Measurements from ENCODE around the gene STOML1. TPM values are rescaled to one million over a fixed set of nuclear protein-coding genes. Genes with fewer than 3 reads are reported as not detected.

STOML1 gene
- total RNA-seq, 4 donors from 2014 or later: 15.3 to 42.1 (median 30.1) TPM

DNA sequence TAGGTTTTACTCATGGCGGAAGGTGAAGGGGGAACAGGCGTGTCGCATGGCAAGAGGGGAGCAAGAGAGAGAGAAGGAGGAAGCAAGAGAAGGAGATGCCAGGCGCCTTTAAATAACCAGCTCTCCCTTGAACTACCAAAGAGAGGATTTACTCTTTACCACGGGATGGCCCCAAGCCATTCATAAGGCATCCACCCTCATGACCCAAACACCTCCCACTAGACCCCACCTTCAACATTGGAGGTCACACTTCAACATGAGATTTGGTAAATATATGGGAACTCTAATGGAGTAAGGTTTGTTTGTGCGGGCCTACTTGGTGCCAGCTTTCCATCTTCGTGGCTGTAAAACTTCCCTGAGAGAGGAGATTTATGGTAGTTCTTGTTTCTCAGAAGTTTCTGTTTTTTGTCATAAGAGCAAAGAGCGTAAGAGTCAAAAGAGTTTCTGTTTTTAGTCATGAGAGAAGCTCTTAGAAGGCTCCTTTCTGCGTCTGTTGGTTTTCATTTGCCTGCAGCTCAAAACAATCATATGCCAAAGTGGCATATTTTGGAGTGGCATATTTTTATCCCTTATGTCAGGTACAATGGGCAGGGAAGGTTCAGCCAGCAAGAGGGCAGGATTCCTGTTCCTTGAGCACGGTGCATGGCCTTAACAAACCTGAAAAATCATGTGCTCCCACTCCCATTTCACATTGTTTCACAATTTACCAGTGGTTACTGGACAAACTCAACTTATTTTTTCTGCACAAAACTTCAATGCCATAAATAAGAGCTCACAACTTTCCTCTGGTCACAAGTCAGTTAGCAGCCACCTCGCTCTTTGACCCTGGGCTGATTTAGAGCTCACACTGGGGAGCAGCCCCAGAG lies 14.9 kb upstream of the STOML1 start:
- no peak for DNase-seq
- H3K27ac ChIP-seq: peak overlapping the region; percentile 63 to 69 (median 66)
- TF ChIP-seq POLR2A (IDR thresholded peaks at IDR 0.05): no peak
- TF ChIP-seq, protein P1, sequence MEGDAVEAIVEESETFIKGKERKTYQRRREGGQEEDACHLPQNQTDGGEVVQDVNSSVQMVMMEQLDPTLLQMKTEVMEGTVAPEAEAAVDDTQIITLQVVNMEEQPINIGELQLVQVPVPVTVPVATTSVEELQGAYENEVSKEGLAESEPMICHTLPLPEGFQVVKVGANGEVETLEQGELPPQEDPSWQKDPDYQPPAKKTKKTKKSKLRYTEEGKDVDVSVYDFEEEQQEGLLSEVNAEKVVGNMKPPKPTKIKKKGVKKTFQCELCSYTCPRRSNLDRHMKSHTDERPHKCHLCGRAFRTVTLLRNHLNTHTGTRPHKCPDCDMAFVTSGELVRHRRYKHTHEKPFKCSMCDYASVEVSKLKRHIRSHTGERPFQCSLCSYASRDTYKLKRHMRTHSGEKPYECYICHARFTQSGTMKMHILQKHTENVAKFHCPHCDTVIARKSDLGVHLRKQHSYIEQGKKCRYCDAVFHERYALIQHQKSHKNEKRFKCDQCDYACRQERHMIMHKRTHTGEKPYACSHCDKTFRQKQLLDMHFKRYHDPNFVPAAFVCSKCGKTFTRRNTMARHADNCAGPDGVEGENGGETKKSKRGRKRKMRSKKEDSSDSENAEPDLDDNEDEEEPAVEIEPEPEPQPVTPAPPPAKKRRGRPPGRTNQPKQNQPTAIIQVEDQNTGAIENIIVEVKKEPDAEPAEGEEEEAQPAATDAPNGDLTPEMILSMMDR (IDR thresholded peaks at IDR 0.05): no peak
- intact Hi-C loops (cut with DNase I): no loop called here
- H3K4me3 ChIP-seq (replicated peaks in 1 of 3): no peak overlapping the region
- H3K9me3 ChIP-seq: no peaks in the 10 kb centered on the region
- H3K36me3 ChIP-seq: peaks cover 0 to 19% of the 10 kb centered on the region in 2 donors
- WGBS, 2 donors: 80 to 82% methylated on average over 11 of the region's 11 CpGs
- peaks cover 46 to 67% of the 10 kb centered on the region in 2 donors for H3K4me1 ChIP-seq
- no peaks in the 10 kb centered on the region for H3K27me3 ChIP-seq

DNA sequence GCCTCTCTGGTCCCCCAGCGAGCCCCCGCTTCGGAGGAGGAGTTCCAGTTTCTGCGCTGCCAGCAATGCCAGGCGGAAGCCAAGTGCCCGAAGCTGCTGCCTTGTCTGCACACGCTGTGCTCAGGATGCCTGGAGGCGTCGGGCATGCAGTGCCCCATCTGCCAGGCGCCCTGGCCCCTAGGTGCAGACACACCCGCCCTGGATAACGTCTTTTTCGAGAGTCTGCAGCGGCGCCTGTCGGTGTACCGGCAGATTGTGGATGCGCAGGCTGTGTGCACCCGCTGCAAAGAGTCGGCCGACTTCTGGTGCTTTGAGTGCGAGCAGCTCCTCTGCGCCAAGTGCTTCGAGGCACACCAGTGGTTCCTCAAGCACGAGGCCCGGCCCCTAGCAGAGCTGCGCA lies 5.9 kb upstream of the STOML1 start:
- no peaks in the 10 kb centered on the region for H3K27me3 ChIP-seq
- H3K4me1 ChIP-seq: peaks cover 17 to 38% of the 10 kb centered on the region in 2 donors
- TF ChIP-seq, protein P1 (IDR thresholded peaks at IDR 0.05): no peak
- TF ChIP-seq POLR2A (IDR thresholded peaks at IDR 0.05): no peak
- intact Hi-C loops (cut with DNase I): no loop called here
- H3K27ac ChIP-seq: peak overlapping the region in 1 of 3 donors; percentile 94
- no peak overlapping the region for H3K4me3 ChIP-seq (replicated peaks in 1 of 3)
- WGBS, 2 donors: 90 to 91% methylated on average over 18 to 20 of the region's 27 CpGs
- DNase-seq: no peak
- peaks cover 13 to 16% of the 10 kb centered on the region in 2 donors for H3K36me3 ChIP-seq
- no peaks in the 10 kb centered on the region for H3K9me3 ChIP-seq

DNA sequence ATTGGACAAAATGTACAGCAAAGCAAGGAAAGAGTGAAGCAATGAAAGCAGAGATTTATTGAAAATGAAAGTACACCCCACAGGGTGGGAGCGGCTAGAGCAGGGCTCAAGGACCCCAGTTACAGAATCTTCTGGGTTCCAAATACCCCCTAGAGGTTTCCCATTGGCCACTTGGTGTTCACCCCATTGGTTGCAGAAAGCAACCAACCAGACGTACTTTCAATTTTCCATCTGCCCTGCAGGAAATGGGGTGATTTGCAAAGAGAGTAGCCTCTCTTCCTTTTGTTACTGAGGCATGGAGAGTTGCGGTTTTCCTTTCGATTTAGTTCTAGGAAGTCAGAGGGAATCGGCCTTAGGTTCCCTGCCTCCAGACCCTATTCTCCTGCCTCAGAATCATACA lies 4.8 kb upstream of the STOML1 start:
- no peak for DNase-seq
- WGBS, 2 donors: 53 to 63% methylated on average over 5 of the region's 5 CpGs
- TF ChIP-seq, protein P1 (IDR thresholded peaks at IDR 0.05): no peak
- no peak for TF ChIP-seq POLR2A (IDR thresholded peaks at IDR 0.05)
- no peaks in the 10 kb centered on the region for H3K9me3 ChIP-seq
- peaks cover 24 to 46% of the 10 kb centered on the region in 2 donors for H3K4me1 ChIP-seq
- intact Hi-C loops (cut with DNase I): no loop called here
- peak overlapping the region; percentile 5 to 97 (median 94) for H3K27ac ChIP-seq
- no peaks in the 10 kb centered on the region for H3K27me3 ChIP-seq
- H3K36me3 ChIP-seq: peaks cover 13 to 16% of the 10 kb centered on the region in 2 donors
- H3K4me3 ChIP-seq (replicated peaks in 1 of 3): peak overlapping the region in 1 of 3 donors; percentile 82

DNA sequence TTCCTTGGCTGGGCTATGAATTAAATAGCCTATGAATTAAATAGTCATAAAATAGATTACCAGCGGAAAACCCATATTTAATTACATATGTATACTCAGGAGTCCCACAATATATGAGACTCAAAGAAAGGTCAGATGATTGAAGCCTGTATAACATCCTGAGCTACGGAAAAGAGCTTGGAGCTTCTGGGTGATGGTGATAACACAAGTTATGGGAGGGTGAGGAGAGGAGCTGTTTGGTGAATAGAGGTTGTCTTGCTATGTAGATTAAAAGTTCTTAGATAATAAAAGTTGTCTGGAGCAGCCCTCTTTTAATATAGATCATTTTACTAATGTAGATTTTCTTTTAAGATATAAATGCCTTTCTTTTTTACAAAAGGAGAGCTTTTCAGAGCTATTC lies 4.2 kb upstream of the STOML1 start:
- intact Hi-C loops (cut with DNase I): no loop called here
- Histone ChIP-seq H3K4me3 (replicated peaks in 1 of 3) (peak overlapping the region in 1 of 3 donors; percentile 82), H3K4me1 (peaks cover 29 to 50% of the 10 kb centered on the region in 2 donors), H3K27ac (peak overlapping the region; percentile 94 to 97 (median 95)), H3K36me3 (peaks cover 13 to 16% of the 10 kb centered on the region in 2 donors), H3K9me3 (no peaks in the 10 kb centered on the region), H3K27me3 (no peaks in the 10 kb centered on the region)
- 61 to 76% methylated on average over 2 of the region's 2 CpGs for whole genome bisulfite sequencing, 2 donors
- no peak for DNase-seq
- no peak for TF ChIP-seq POLR2A (IDR thresholded peaks at IDR 0.05)
- TF ChIP-seq, protein P1 (IDR thresholded peaks at IDR 0.05): no peak
